GM19438 (cell line): ENCODE data around the gene NFU1.

ENCODE experiments used
- ATAC-seq: cut with Tn5 transposase; IDR thresholded peaks from one replicate; pipeline ENCODE4 v1.9.1; 2021; ENCODE audit warnings: low read depth; ENCODE audit not compliant: unreplicated experiment

The NFU1 gene

DNA sequence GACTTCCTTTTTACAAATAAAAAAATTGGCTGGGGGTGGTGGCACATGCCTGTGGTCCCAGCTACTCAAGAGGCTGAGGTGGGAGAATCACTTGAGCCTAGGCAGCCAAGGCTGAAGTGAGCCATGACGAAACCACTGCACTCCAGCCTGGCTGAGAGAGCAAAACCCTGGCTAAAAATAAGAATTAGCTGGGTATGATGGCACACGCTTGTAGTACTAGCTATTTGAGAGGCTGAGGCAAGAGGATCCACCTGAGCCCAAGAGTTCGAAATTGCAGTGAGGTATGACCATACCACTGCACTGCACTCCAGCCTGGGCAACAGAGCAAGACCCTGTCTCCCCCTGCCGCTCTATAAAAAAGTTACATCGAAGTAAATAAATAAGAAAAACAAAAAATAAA lies 83.9 kb downstream of the NFU1 start:
- no peak for ATAC-seq

DNA sequence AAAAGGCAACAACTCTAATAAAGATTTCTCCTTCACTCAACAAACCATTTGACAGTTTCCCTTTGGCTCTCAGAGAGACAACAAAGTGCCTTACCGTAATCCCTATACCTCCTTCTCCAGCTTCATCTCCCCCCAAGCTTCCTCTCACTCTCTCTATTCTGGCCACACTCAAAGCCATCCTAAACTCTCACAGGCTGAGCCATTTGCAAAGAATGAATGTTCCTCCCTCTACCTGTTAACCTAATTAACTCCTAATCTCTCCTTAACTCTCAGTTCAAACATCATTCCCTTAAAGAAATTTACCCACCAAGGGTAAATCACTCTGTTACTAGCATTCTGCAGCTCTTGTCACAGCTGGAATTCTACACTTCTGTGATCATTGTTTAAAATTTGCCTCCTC lies 88.5 kb downstream of the NFU1 start:
- ATAC-seq: no peak
